ENCODE results near the gene RNF217.

Gene RNF217

GRCh38 chr6:124962639-124963415 lies 590 bp downstream of the RNF217 start:
- H3K4me3 ChIP-seq (replicated peaks in 1 of 2; ENCODE audit: low read depth in 2 of 2, low read length in 2 of 2) = peak overlapping the region; percentile 76 to 82
- no peak for TF ChIP-seq CTCF (IDR thresholded peaks at IDR 0.05; ENCODE audit: low read depth, low read length)
- peak; percentile 48 to 55 for DNase-seq (ENCODE audit: low read depth in 2 of 2)

GRCh38 chr6:124963416-124963785 lies 1.2 kb downstream of the RNF217 start:
- DNase-seq (ENCODE audit: low read depth in 2 of 2) = peak; percentile 56 to 58
- H3K4me3 ChIP-seq (replicated peaks in 1 of 2; ENCODE audit: low read depth in 2 of 2, low read length in 2 of 2) = peak overlapping the region; percentile 76 to 82
- TF ChIP-seq CTCF (IDR thresholded peaks at IDR 0.05; ENCODE audit: low read depth, low read length) = no peak

DNA sequence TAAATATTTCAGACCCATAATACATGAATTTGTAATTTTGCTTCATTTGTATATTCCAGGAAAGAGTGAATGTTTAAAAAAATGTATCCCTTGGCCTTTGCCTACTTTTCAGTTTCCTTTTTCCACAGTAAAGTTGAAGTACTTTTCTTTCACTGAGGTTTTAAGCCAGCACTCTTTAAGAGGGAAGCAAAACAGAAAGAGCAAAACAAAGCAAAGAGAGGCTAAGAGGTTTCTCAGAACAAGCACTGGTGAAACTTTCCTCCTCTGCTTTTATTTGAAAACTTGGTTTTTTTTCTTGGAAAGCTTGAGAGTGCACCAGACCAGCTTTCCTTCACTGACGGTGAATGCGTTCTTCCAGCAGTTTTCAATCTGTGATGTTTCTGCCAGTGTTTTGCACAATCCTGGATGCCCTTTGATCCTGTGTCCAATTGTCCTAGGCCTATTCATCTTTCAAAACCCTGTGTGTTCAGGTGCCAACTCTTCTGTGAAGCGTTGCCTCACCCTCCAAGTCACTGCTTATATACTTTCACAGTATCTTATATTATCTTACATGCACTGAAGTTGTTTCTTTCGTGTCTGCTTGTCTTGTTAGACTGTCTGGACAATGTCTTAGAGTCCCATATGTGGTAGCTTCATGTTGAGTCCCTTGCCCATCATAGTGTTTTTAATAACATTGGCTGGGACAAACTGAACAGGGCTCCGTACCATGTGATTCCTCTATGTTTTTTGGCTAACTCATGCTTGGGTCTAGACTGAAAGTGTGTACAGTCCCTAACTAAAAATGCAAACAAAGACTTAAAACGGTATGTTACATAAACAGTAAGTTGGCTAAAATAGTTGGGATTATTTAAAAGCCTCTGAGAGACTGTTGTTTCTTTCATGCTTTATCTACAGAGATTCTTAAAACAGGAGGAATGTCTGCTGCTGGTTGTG lies 1.9 kb downstream of the RNF217 start:
- TF ChIP-seq CTCF (IDR thresholded peaks at IDR 0.05; ENCODE audit: low read depth, low read length) = no peak
- H3K4me3 ChIP-seq (replicated peaks in 1 of 2; ENCODE audit: low read depth in 2 of 2, low read length in 2 of 2) = peak overlapping the region; percentile 76 to 82
- peak; percentile 79 to 80 for DNase-seq (ENCODE audit: low read depth in 2 of 2)

DNA sequence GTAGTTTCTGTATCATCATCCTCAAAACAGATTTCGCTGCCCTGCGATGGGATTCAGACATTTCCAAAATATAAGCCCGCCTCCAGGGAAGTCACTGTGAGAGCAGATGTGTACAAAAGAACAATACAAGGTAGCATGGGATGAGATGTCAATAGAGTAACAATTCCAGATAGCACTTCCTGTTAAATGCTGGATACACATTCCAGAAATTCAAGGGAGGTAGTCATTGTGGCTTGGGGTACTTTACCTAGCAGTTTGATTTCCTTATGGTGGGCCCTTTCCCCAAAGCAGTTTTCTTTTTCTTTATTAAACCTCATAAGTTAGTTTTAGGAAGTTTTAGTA lies 2.5 kb downstream of the RNF217 start:
- peak overlapping the region; percentile 76 to 82 for H3K4me3 ChIP-seq (replicated peaks in 1 of 2; ENCODE audit: low read depth in 2 of 2, low read length in 2 of 2)

GRCh38 chr6:124965424-124965850 lies 3.2 kb downstream of the RNF217 start:
- peak overlapping the region in 1 of 2 donors; percentile 8 for H3K4me3 ChIP-seq (replicated peaks in 1 of 2; ENCODE audit: low read depth in 2 of 2, low read length in 2 of 2)
- peak; percentile 13 to 39 for DNase-seq (ENCODE audit: low read depth in 2 of 2)

More for the DNA sequence above, 2.5 kb downstream of the RNF217 start:
- TF ChIP-seq CTCF (IDR thresholded peaks at IDR 0.05; ENCODE audit: low read depth, low read length) = no peak
- peak; percentile 18 to 41 for DNase-seq (ENCODE audit: low read depth in 2 of 2)

- peak in 1 of 2 donors; percentile 42 for DNase-seq (ENCODE audit: low read depth in 2 of 2)
- no peak for TF ChIP-seq CTCF (IDR thresholded peaks at IDR 0.05; ENCODE audit: low read depth, low read length)
- H3K4me3 ChIP-seq (replicated peaks in 1 of 2; ENCODE audit: low read depth in 2 of 2, low read length in 2 of 2) = no peak overlapping the region
Observed at GRCh38 chr6:124967444-124967843, 5.2 kb downstream of the RNF217 start.

GRCh38 chr6:124968401-124968800 lies 6.2 kb downstream of the RNF217 start:
- TF ChIP-seq CTCF (IDR thresholded peaks at IDR 0.05; ENCODE audit: low read depth, low read length) = no peak
- peak in 1 of 2 donors; percentile 9 for DNase-seq (ENCODE audit: low read depth in 2 of 2)
- H3K4me3 ChIP-seq (replicated peaks in 1 of 2; ENCODE audit: low read depth in 2 of 2, low read length in 2 of 2) = no peak overlapping the region

All from cardiac fibroblast (primary cell).